ENCODE results near the gene CRYZ. TPM values are rescaled to one million over a fixed set of nuclear protein-coding genes. Genes with fewer than 3 reads are reported as not detected.
A peak's percentile ranks its signal among the peaks of the same experiment; 100 is the strongest.

Gene CRYZ
- total and polyA plus RNA-seq, 2 of the 4 experiments (the other 2 are of a cell fraction): 40.6 to 43.4 TPM

GRCh38 chr1:74779750-74780149, 46.9 kb upstream of the CRYZ start:
- Histone ChIP-seq H2BK120ac (ENCODE audit: low read depth, low read length) (no peak overlapping the region), H3K79me1 (ENCODE audit: low read depth in 1 of 2, low read length in 2 of 2) (no peaks in the 10 kb centered on the region), H3K18ac (ENCODE audit: low read depth, low read length) (no peak overlapping the region), H2AFZ (replicated peaks; ENCODE audit: low read length, poor library complexity) (no peak overlapping the region), H2AK9ac (replicated peaks; ENCODE audit: low read depth, low read length, poor library complexity) (no peak overlapping the region), H3K9ac (ENCODE audit: low read depth, low read length) (no peak overlapping the region), H4K91ac (ENCODE audit: insufficient read depth, low read depth, low read length) (no peak overlapping the region), H3K27me3 (ENCODE audit: control insufficient read depth, insufficient read depth, low read length) (no peaks in the 10 kb centered on the region; the same call in 1 of the 2 replicates), H3K9me1 (ENCODE audit: insufficient read depth, low read length) (no peaks in the 10 kb centered on the region), H4K20me1 (ENCODE audit: insufficient read depth, low read length) (no peaks in the 10 kb centered on the region), H3K9me3 (ENCODE audit: control insufficient read depth, insufficient read depth, low read length) (no peaks in the 10 kb centered on the region), H2AK5ac (ENCODE audit: low read depth, low read length) (no peak overlapping the region), H2BK20ac (ENCODE audit: low read depth, low read length) (no peak overlapping the region), H3K4me1 (ENCODE audit: control insufficient read depth, insufficient read depth, low read length) (no peaks in the 10 kb centered on the region), H3K36me3 (ENCODE audit: control insufficient read depth, insufficient read depth, low read length) (no peaks in the 10 kb centered on the region), H4K5ac (ENCODE audit: low read depth, low read length) (no peak overlapping the region), H2BK15ac (ENCODE audit: low read depth, low read length) (no peak overlapping the region), H3K27ac (ENCODE audit: insufficient read depth, low read length) (no peak overlapping the region), H3K14ac (replicated peaks; ENCODE audit: low read depth, low read length) (no peak overlapping the region), H3K23ac (ENCODE audit: low read depth, low read length) (no peak overlapping the region), H4K8ac (ENCODE audit: low read depth in 2 of 2, low read length in 2 of 2) (no peak overlapping the region), H3K4ac (ENCODE audit: low read depth, low read length) (no peak overlapping the region), H3K4me2 (ENCODE audit: low read depth, low read length) (no peak overlapping the region), H3K4me3 (ENCODE audit: insufficient read depth, low read depth, low read length) (no peak overlapping the region), H3K56ac (ENCODE audit: extremely low read depth, insufficient read depth, low read length) (no peak overlapping the region), H2BK5ac (ENCODE audit: low read depth, low read length, poor library complexity, severe bottlenecking) (no peak overlapping the region)
- ChIA-PET CTCF (no interaction called here), POLR2A (ENCODE audit: unreplicated experiment) (no interaction called here)
- dilution Hi-C loops (cut with HindIII; ENCODE audit: low sequenced_read_pairs, unreplicated experiment): no loop called here
- ATAC-seq (ENCODE audit: low read depth) (no peak), DNase-seq (no peak)
- in situ Hi-C loops (cut with MboI; ENCODE audit: low sequenced_read_pairs): no loop called here
- no TSS peak for BruUV-seq (replicated peaks)
- intact Hi-C loops (cut with micrococcal nuclease): no loop called here
- no peak for TF ChIP-seq RFX5 (IDR thresholded peaks at IDR 0.05; ENCODE audit: low read depth, low read length)
- no peak for TF ChIP-seq CTCF (conservative IDR thresholded peaks at IDR 0.05; ENCODE audit: low read depth, low read length)
- no peak for TF ChIP-seq FOS (IDR thresholded peaks at IDR 0.05; ENCODE audit: low read depth, low read length)
- no peak for TF ChIP-seq MXI1 (IDR thresholded peaks at IDR 0.05; ENCODE audit: borderline replicate concordance, low read depth, low read length)
- peak; percentile 75 for TF ChIP-seq NFE2L2 (IDR thresholded peaks at IDR 0.05; ENCODE audit: low read depth, low read length)
- peak; percentile 68; the same call in 1 of the 2 replicates for TF ChIP-seq MAFK (IDR thresholded peaks at IDR 0.05; ENCODE audit: low read depth, low read length)
- no peak for TF ChIP-seq BHLHE40 (IDR thresholded peaks at IDR 0.05; ENCODE audit: low read depth, low read length)
- TF ChIP-seq CEBPB (IDR thresholded peaks at IDR 0.05; ENCODE audit: low read depth, low read length): no peak
- no peak for TF ChIP-seq USF2 (IDR thresholded peaks at IDR 0.05; ENCODE audit: low read depth, low read length)
- TF ChIP-seq MAZ (IDR thresholded peaks at IDR 0.05; ENCODE audit: borderline replicate concordance, low read depth, low read length): no peak

Data from IMR-90 (cell line).